Esophagus muscularis mucosa (tissue), 3 donors: ENCODE data around the gene MBD6.

ENCODE experiments used
- POLR2A ChIP-seq: fragments of 450-650 bp; IDR thresholded peaks from one replicate; pipeline ENCODE4 v1.6.1; 2017; ENCODE audit warnings: antibody characterized with exemption, moderate library complexity, mild to moderate bottlenecking, low read depth
- TF ChIP-seq, protein P1 (sequence below), 3 experiments: fragments of 200-600 bp in 2 of 3; fragments of 450-650 bp in 1 of 3; sonication (generic) in 2 of 3; IDR thresholded peaks; one replicate each; pipeline ENCODE4 v1.5.1; 2017 to 2019; ENCODE audit warnings: antibody characterized with exemption in 3 of 3, mild to moderate bottlenecking in 2 of 3, moderate library complexity in 1 of 3

DNA sequence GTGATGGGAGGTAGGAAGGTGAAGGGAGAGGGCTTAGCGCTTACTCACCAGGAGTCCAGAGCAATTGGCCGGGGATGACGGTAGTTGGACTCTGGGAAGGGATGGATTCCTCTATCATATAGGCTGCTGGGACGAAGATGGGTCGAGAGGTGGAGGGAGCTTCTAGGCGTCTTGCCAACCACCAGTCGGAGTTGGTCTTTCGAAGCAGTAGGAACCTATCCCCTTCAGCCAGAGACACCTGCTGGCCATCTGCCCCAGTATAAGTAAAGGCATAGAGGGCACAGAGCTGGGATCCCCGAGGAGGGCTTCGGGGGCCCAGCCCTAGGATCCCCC, 43.6 kb upstream of the MBD6 start:
- TF ChIP-seq, protein P1, sequence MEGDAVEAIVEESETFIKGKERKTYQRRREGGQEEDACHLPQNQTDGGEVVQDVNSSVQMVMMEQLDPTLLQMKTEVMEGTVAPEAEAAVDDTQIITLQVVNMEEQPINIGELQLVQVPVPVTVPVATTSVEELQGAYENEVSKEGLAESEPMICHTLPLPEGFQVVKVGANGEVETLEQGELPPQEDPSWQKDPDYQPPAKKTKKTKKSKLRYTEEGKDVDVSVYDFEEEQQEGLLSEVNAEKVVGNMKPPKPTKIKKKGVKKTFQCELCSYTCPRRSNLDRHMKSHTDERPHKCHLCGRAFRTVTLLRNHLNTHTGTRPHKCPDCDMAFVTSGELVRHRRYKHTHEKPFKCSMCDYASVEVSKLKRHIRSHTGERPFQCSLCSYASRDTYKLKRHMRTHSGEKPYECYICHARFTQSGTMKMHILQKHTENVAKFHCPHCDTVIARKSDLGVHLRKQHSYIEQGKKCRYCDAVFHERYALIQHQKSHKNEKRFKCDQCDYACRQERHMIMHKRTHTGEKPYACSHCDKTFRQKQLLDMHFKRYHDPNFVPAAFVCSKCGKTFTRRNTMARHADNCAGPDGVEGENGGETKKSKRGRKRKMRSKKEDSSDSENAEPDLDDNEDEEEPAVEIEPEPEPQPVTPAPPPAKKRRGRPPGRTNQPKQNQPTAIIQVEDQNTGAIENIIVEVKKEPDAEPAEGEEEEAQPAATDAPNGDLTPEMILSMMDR (IDR thresholded peaks at IDR 0.05): no peak
- TF ChIP-seq POLR2A: no peak
